ENCODE data around the gene NATD1. TPM values are rescaled to one million over a fixed set of nuclear protein-coding genes. Genes with fewer than 3 reads are reported as not detected.

The NATD1 gene
- total RNA-seq, 1 experiment from 2014 or later: 3.1 TPM

DNA sequence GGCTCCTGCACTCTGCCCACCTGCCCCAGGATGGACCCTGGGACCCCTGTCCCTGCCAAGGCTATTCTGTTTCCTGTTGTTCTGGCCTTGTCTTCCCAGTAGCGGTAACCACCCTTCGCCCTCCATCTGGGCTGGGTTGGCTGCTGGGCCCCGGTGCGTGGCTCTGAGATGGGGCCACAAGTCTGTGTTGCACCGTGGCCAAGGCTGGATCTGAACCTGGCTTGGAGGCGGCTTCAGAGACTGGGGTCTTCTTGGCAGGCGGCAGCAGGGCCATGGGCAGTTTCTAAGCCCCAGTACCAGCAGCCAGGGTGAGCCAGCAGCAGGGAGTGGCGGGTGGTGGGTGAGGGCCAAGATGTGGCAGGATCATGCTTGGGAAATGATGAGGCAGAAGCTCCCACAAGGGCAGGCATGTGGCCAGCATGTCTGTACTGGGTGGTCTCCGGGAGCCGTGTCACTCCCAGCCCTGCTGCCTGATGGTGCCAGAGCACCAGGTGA is 43.9 kb upstream of the NATD1 start:
- POLR2A ChIA-PET: no interaction called here
- TF ChIP-seq ELF1 (IDR thresholded peaks at IDR 0.05; ENCODE audit: borderline replicate concordance, low read depth): no peak
- no peak for TF ChIP-seq FOSL1 (IDR thresholded peaks at IDR 0.05; ENCODE audit: low read depth)
- TF ChIP-seq ZFX (IDR thresholded peaks at IDR 0.05): no peak
- no peak for TF ChIP-seq POLR2A (IDR thresholded peaks at IDR 0.05; ENCODE audit: borderline replicate concordance, extremely low read depth, insufficient read depth, insufficient read length)
- TF ChIP-seq EZH2phosphoT487 (IDR thresholded peaks at IDR 0.05; ENCODE audit: borderline replicate concordance): no peak
- no peak for TF ChIP-seq YY1 (IDR thresholded peaks at IDR 0.05; ENCODE audit: extremely low read depth, insufficient replicate concordance, low read depth, low read length)
- TF ChIP-seq, protein P1, sequence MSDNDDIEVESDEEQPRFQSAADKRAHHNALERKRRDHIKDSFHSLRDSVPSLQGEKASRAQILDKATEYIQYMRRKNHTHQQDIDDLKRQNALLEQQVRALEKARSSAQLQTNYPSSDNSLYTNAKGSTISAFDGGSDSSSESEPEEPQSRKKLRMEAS (IDR thresholded peaks at IDR 0.05): no peak
- TF ChIP-seq RAD21 (IDR thresholded peaks at IDR 0.05; ENCODE audit: low read depth): no peak
- no peak for TF ChIP-seq SIN3A (IDR thresholded peaks at IDR 0.05; ENCODE audit: low read depth)
- TF ChIP-seq TCF7L2 (IDR thresholded peaks at IDR 0.05; ENCODE audit: borderline replicate concordance, extremely low read depth, insufficient read depth, insufficient read length): no peak
- TF ChIP-seq, protein P2, sequence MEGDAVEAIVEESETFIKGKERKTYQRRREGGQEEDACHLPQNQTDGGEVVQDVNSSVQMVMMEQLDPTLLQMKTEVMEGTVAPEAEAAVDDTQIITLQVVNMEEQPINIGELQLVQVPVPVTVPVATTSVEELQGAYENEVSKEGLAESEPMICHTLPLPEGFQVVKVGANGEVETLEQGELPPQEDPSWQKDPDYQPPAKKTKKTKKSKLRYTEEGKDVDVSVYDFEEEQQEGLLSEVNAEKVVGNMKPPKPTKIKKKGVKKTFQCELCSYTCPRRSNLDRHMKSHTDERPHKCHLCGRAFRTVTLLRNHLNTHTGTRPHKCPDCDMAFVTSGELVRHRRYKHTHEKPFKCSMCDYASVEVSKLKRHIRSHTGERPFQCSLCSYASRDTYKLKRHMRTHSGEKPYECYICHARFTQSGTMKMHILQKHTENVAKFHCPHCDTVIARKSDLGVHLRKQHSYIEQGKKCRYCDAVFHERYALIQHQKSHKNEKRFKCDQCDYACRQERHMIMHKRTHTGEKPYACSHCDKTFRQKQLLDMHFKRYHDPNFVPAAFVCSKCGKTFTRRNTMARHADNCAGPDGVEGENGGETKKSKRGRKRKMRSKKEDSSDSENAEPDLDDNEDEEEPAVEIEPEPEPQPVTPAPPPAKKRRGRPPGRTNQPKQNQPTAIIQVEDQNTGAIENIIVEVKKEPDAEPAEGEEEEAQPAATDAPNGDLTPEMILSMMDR (IDR thresholded peaks at IDR 0.05 in 2 of 3, conservative IDR thresholded peaks at IDR 0.05 in 1 of 3; ENCODE audit: borderline replicate concordance in 1 of 3, insufficient read depth in 1 of 3, low read depth in 2 of 3, low read length in 2 of 3): no peak
- no peak for TF ChIP-seq SP1 (IDR thresholded peaks at IDR 0.05; ENCODE audit: low read depth)
- TF ChIP-seq EGR1 (IDR thresholded peaks at IDR 0.05; ENCODE audit: low read depth): no peak
- TF ChIP-seq, protein P3, sequence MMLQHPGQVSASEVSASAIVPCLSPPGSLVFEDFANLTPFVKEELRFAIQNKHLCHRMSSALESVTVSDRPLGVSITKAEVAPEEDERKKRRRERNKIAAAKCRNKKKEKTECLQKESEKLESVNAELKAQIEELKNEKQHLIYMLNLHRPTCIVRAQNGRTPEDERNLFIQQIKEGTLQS (IDR thresholded peaks at IDR 0.05): no peak
- TF ChIP-seq, protein P4, sequence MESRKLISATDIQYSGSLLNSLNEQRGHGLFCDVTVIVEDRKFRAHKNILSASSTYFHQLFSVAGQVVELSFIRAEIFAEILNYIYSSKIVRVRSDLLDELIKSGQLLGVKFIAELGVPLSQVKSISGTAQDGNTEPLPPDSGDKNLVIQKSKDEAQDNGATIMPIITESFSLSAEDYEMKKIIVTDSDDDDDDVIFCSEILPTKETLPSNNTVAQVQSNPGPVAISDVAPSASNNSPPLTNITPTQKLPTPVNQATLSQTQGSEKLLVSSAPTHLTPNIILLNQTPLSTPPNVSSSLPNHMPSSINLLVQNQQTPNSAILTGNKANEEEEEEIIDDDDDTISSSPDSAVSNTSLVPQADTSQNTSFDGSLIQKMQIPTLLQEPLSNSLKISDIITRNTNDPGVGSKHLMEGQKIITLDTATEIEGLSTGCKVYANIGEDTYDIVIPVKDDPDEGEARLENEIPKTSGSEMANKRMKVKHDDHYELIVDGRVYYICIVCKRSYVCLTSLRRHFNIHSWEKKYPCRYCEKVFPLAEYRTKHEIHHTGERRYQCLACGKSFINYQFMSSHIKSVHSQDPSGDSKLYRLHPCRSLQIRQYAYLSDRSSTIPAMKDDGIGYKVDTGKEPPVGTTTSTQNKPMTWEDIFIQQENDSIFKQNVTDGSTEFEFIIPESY (IDR thresholded peaks at IDR 0.05; ENCODE audit: extremely low read depth, insufficient replicate concordance, low read length): no peak
- CTCF ChIA-PET: no interaction called here
- Histone ChIP-seq H3K4me3 (replicated peaks in 1 of 2; ENCODE audit: low read depth in 1 of 2, low read length in 2 of 2) (no peak overlapping the region), H3K36me3 (ENCODE audit: control insufficient read depth in 1 of 2, insufficient read depth in 2 of 2, low read length in 2 of 2) (peaks cover 18 to 36% of the 10 kb centered on the region in 2 experiments), H2AFZ (ENCODE audit: low read depth, low read length, poor library complexity, severe bottlenecking) (no peak overlapping the region), H3K4me2 (ENCODE audit: low read length) (no peak overlapping the region), H3K27ac (ENCODE audit: low read depth, low read length) (no peak overlapping the region), H3K79me2 (ENCODE audit: insufficient read depth, low read length) (peaks cover 72% of the 10 kb centered on the region), H3K9me3 (ENCODE audit: control insufficient read depth in 1 of 2, insufficient read depth in 1 of 2, low read depth in 1 of 2, low read length in 2 of 2) (peaks cover 0 to 3% of the 10 kb centered on the region in 2 experiments; a peak in 1 of 4 replicates), H3K27me3 (ENCODE audit: insufficient read depth, low read length) (no peaks in the 10 kb centered on the region), H3K9ac (ENCODE audit: low read length) (no peak overlapping the region), H3K9me2 (ENCODE audit: insufficient read depth) (no peaks in the 10 kb centered on the region), H3K4me1 (ENCODE audit: control insufficient read depth in 1 of 2, insufficient read depth in 2 of 2, low read length in 2 of 2) (no peaks in the 10 kb centered on the region), H4K20me1 (ENCODE audit: insufficient read depth) (no peaks in the 10 kb centered on the region; the same call in 1 of the 2 replicates)
- ATAC-seq (no peak), DNase-seq (ENCODE audit: low read depth, low spot score) (no peak)
- intact Hi-C loops (cut with micrococcal nuclease): no loop called here
- RAD21 ChIA-PET (ENCODE audit: low non-redundant PET in 1 of 2, low total read pairs in 2 of 2, uncharacterized antibody in 2 of 2, unreplicated experiment in 2 of 2): no interaction called here
- no TSS peak for BruUV-seq (replicated peaks)
